GM12891 (cell line): Measurements from ENCODE around the gene ARHGAP21.
"Not testable (repeated sequence)": the region's sequence is repeated elsewhere in the genome, so short reads cannot be mapped to it uniquely, and the experiment has no call there.

Experiments used
- DNase-seq: peaks from one replicate; pipeline ENCODE4 v3.0.0; 2011; ENCODE audit warnings: low spot score; ENCODE audit not compliant: insufficient read length
- FAIRE-seq: peaks from 2 replicates; lab custom pipeline; 2011; peaks lifted over from hg19 to GRCh38; lab: Jason Lieb, UNC
- PAX5 ChIP-seq: IDR thresholded peaks from 2 replicates; pipeline ENCODE4 v1.6.1; 2011; ENCODE audit warnings: low read length, moderate library complexity, mild to moderate bottlenecking; ENCODE audit not compliant: insufficient read depth, severe bottlenecking
- POLR2A ChIP-seq: IDR thresholded peaks from 2 replicates; pipeline ENCODE4 v1.6.1; 2011; ENCODE audit warnings: low read depth, low read length, control low read depth
- POLR2AphosphoS5 ChIP-seq: IDR thresholded peaks from 2 replicates; pipeline ENCODE4 v1.6.1; 2011; ENCODE audit warnings: low read depth, low read length, control low read depth
- POU2F2 ChIP-seq: IDR thresholded peaks from 2 replicates; pipeline ENCODE4 v1.6.1; 2011; ENCODE audit warnings: low read depth, mild to moderate bottlenecking, control low read depth, low read length, moderate library complexity
- SPI1 ChIP-seq: IDR thresholded peaks from 2 replicates; pipeline ENCODE4 v1.6.1; 2011; ENCODE audit warnings: low read depth, low read length, control low read depth
- TAF1 ChIP-seq: IDR thresholded peaks from 2 replicates; pipeline ENCODE4 v1.6.1; 2011; ENCODE audit warnings: low read depth, low read length, control low read depth

The ARHGAP21 gene

GRCh38 chr10:24748214-24748613 is 24.5 kb upstream of the ARHGAP21 start:
- no peak for DNase-seq
- FAIRE-seq = no peak
- no peak for TF ChIP-seq SPI1
- TF ChIP-seq TAF1 = no peak
- TF ChIP-seq PAX5 = no peak

DNA sequence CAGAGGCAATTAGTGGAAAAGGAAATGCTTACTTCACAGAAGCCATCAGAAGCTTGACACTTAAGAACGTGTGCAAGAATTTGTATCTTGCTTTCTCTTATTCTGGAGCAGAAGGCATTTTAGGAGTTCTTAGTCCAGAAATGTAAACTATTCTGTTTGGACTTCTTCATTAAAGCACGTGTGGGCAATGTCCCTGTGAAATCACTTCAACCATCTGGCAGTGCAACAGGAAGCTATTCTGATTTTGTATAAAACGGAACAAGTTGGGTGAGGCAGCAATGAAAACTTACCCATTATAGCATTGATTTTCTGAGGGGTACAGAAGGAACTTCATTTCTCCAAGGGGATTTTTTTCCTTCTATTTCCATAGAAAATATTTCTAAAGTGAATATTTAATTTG is 21.3 kb upstream of the ARHGAP21 start:
- no peak for DNase-seq
- TF ChIP-seq POLR2AphosphoS5 = no peak
- TF ChIP-seq SPI1 = no peak
- no peak for TF ChIP-seq POU2F2
- no peak for TF ChIP-seq TAF1
- no peak for TF ChIP-seq PAX5
- no peak for TF ChIP-seq POLR2A
- FAIRE-seq = no peak

DNA sequence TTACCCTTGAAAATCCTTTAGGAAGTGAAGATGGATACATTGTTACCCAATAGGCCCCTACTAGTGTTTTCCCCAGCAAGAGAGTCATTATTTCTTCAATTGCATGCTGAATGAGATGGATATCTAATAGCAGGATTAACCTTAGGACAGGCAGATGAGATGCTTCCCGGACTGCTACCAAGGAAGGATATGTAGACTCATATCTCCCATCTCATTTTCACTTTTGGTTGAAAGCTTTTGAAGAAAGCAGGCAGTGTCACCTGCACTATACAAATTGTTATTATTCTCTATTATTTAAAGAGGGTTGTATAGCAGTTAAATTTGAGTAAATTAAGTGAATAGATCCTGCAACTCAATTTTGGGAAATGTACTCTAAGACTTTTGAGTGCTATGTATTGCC is 17.0 kb upstream of the ARHGAP21 start:
- FAIRE-seq (no peak), DNase-seq (no peak)
- TF ChIP-seq POLR2A (no peak), PAX5 (no peak), TAF1 (no peak), SPI1 (no peak), POU2F2 (no peak), POLR2AphosphoS5 (no peak)

- FAIRE-seq (no peak), DNase-seq (no peak)
- no peak for TF ChIP-seq POLR2AphosphoS5
- no peak for TF ChIP-seq SPI1
- TF ChIP-seq TAF1 = no peak
- TF ChIP-seq PAX5 = no peak
- no peak for TF ChIP-seq POU2F2
- no peak for TF ChIP-seq POLR2A
Measured at GRCh38 chr10:24737001-24737400, 13.3 kb upstream of the ARHGAP21 start.

DNA sequence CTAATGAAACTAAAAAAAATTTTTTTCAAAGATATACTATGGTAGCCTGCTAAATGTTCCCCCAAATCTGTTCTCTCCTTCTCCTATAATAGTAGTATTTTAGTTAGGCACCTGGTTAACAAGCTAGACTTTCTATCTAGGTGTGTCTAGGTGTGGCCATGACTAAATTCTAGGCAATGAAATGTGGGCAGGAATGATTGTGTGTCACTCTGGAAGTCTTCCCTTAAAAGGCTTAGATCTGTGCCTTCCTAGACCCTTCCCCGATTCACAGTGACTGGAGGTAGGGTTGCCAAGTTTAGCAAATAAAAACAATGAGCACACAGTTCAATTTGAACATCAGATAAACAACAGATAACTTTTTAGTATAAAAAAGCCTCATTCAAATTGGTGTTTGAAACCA is 8.3 kb upstream of the ARHGAP21 start:
- FAIRE-seq (no peak), DNase-seq (no peak)
- no peak for TF ChIP-seq POLR2A

DNA sequence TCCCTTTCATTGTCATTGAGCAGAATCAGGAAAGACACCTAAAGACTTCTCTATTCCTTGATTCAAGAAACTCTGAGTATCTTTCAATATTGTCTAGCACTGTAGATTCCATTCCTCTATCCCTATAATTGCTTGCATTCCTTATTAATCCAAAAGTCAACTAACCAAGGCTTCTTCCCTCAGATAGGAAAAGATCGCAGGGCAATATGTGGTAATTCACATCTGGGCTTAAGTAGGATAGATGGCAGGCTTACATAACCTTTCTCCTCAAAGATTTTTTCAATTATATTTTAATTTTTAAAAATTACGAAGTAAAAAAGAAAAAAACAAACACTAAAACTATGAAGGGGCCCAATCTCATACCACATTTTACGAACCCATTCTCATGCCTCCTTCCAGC is 7.1 kb upstream of the ARHGAP21 start:
- FAIRE-seq (no peak), DNase-seq (no peak)
- TF ChIP-seq SPI1 = no peak
- no peak for TF ChIP-seq POU2F2
- TF ChIP-seq PAX5 = no peak
- no peak for TF ChIP-seq TAF1

- FAIRE-seq (no peak), DNase-seq (no peak)
- no peak for TF ChIP-seq POLR2A
- TF ChIP-seq TAF1 = no peak
- no peak for TF ChIP-seq POU2F2
- TF ChIP-seq POLR2AphosphoS5 = no peak
Measured at GRCh38 chr10:24727786-24728185, 4.1 kb upstream of the ARHGAP21 start.

- DNase-seq (no peak), FAIRE-seq (no peak)
- TF ChIP-seq POLR2A = no peak
- TF ChIP-seq POLR2AphosphoS5 = no peak
Measured at GRCh38 chr10:24726626-24727025, 2.9 kb upstream of the ARHGAP21 start.

DNA sequence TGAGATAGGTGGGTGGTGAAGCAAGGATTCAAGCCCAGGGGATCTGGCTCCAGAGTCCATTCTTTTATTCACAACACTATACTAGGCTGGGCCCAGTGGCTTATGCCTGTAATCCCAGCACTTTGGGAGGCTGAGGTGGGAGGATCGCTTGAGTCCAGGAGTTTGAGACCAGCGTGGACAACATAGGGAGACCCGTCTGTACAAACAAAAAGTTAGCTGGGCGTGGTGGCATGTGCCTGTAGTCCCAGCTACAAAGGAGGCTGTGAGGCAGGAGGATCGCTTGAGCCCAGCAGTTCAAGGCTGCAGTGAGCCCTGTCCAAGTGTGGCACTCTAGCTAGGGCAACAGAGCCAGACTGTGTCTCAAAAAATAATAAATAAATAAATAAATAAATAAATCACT is 2.3 kb upstream of the ARHGAP21 start:
- FAIRE-seq, DNase-seq: not testable (repeated sequence)

- DNase-seq (peak; percentile 88), FAIRE-seq (peak; percentile 97)
- TF ChIP-seq SPI1 (no peak), POLR2AphosphoS5 (peak; percentile 57; the same call in 1 of the 2 replicates), PAX5 (peak; percentile 38), TAF1 (peak; percentile 31; the same call in 1 of the 2 replicates)
Measured at GRCh38 chr10:24724381-24725228, 918 bp upstream of the ARHGAP21 start.

- TF ChIP-seq POU2F2 (no peak), TAF1 (no peak), POLR2A (no peak), SPI1 (no peak), POLR2AphosphoS5 (no peak), PAX5 (no peak)
- peak; percentile 33 for DNase-seq
- no peak for FAIRE-seq
Measured at GRCh38 chr10:24723386-24723787, 300 bp downstream of the ARHGAP21 start.
